Neuronal stem cell (in vitro differentiated cells): ENCODE data around the gene RNMT. TPM values are rescaled to one million over a fixed set of nuclear protein-coding genes. Genes with fewer than 3 reads are reported as not detected.
A peak's percentile ranks its signal among the peaks of the same experiment; 100 is the strongest.
"Not testable (repeated sequence)": the region's sequence is repeated elsewhere in the genome, so short reads cannot be mapped to it uniquely, and the experiment has no call there.

Experiments
- DNase-seq: peaks from one replicate; pipeline ENCODE4 v3.0.0-alpha.2; 2013; ENCODE audit warnings: low spot score
- H2AFZ ChIP-seq: one replicate; pipeline ENCODE4 v1.6.1; 2013; ENCODE audit warnings: mild to moderate bottlenecking, low read length, inconsistent platforms
- H2AK5ac ChIP-seq: 2 replicates; pipeline ENCODE4 v1.6.1; 2013; ENCODE audit warnings: low read depth, mild to moderate bottlenecking, inconsistent platforms, low read length, moderate library complexity, mixed read lengths
- H2BK120ac ChIP-seq: 2 replicates; pipeline ENCODE4 v1.6.1; 2013; ENCODE audit warnings: low read depth, mild to moderate bottlenecking, inconsistent platforms, low read length, moderate library complexity, mixed read lengths
- H2BK12ac ChIP-seq: one replicate; pipeline ENCODE4 v1.6.1; 2013; ENCODE audit warnings: low read length, inconsistent platforms
- H2BK15ac ChIP-seq: 2 replicates; pipeline ENCODE4 v1.6.1; 2013; ENCODE audit warnings: mild to moderate bottlenecking, low read length, inconsistent platforms, mixed read lengths
- H2BK5ac ChIP-seq: one replicate; pipeline ENCODE4 v1.6.1; 2013; ENCODE audit warnings: inconsistent platforms, mild to moderate bottlenecking, low read length, moderate library complexity
- H3K14ac ChIP-seq: one replicate; pipeline ENCODE4 v1.6.1; 2013; ENCODE audit warnings: low read length, inconsistent platforms
- H3K18ac ChIP-seq: 2 replicates; pipeline ENCODE4 v1.6.1; 2013; ENCODE audit warnings: low read length, inconsistent platforms
- H3K23ac ChIP-seq: 2 replicates; pipeline ENCODE4 v1.6.1; 2013; ENCODE audit warnings: low read depth, mild to moderate bottlenecking, mixed read lengths, low read length, inconsistent platforms; ENCODE audit not compliant: poor library complexity
- H3K27ac ChIP-seq: replicated peaks from 3 replicates; pipeline ENCODE4 v1.5.1; 2013; ENCODE audit warnings: low read length, inconsistent platforms
- H3K27me3 ChIP-seq, 3 experiments: 2 replicates each; pipeline ENCODE4 v1.6.1; 2013; ENCODE audit warnings: low read length in 3 of 3, mild to moderate bottlenecking in 2 of 3, inconsistent platforms in 1 of 3, low read depth in 1 of 3, mixed read lengths in 1 of 3, moderate library complexity in 1 of 3; ENCODE audit not compliant: control insufficient read depth in 3 of 3, insufficient read depth in 3 of 3
- H3K36me3 ChIP-seq, 2 donors: replicated peaks in 1 of 2; 2 replicates each; pipeline ENCODE4 v1.6.1; 2013; ENCODE audit warnings: low read length in 2 of 2; ENCODE audit not compliant: control insufficient read depth in 2 of 2, insufficient read depth in 2 of 2
- H3K4ac ChIP-seq: 2 replicates; pipeline ENCODE4 v1.6.1; 2013; ENCODE audit warnings: inconsistent platforms, mild to moderate bottlenecking, low read length, moderate library complexity
- H3K4me1 ChIP-seq, 2 donors: 1 replicate in 1 of 2; 2 replicates in 1 of 2; pipeline ENCODE4 v1.6.1; 2013; ENCODE audit warnings: low read length in 2 of 2, low read depth in 1 of 2; ENCODE audit not compliant: control insufficient read depth in 2 of 2, insufficient read depth in 1 of 2
- H3K4me2 ChIP-seq: one replicate; pipeline ENCODE4 v1.6.1; 2013; ENCODE audit warnings: mild to moderate bottlenecking, low read length, inconsistent platforms; ENCODE audit not compliant: insufficient read depth, poor library complexity, severe bottlenecking
- H3K4me3 ChIP-seq, 2 donors: 2 replicates each; pipeline ENCODE4 v1.5.1; 2013; ENCODE audit warnings: low read length in 2 of 2, mild to moderate bottlenecking in 2 of 2, inconsistent platforms in 1 of 2, moderate library complexity in 1 of 2
- H3K79me1 ChIP-seq: one replicate; pipeline ENCODE4 v1.6.1; 2013; ENCODE audit warnings: low read depth, mild to moderate bottlenecking, inconsistent platforms, low read length, moderate library complexity
- H3K9ac ChIP-seq: one replicate; pipeline ENCODE4 v1.6.1; 2013; ENCODE audit warnings: mild to moderate bottlenecking, low read depth, low read length, inconsistent platforms; ENCODE audit not compliant: poor library complexity
- H3K9me3 ChIP-seq, 2 donors: replicated peaks in 1 of 2; 2 replicates each; pipeline versions ENCODE3 to v1.6.1; 2013; ENCODE audit warnings: low read length in 2 of 2, mild to moderate bottlenecking in 2 of 2, inconsistent platforms in 1 of 2, low read depth in 1 of 2, mixed read lengths in 1 of 2, moderate library complexity in 1 of 2; ENCODE audit not compliant: control insufficient read depth in 2 of 2, insufficient read depth in 1 of 2
- H4K8ac ChIP-seq: one replicate; pipeline ENCODE4 v1.6.1; 2013; ENCODE audit warnings: low read depth, mild to moderate bottlenecking, inconsistent platforms, low read length, moderate library complexity
- H4K91ac ChIP-seq: one replicate; pipeline ENCODE4 v1.6.1; 2013; ENCODE audit warnings: low read length, low read depth, mild to moderate bottlenecking, inconsistent platforms; ENCODE audit not compliant: poor library complexity
- WGBS, 2 donors: extraction: QIAGEN DNeasy Blood & Tissue Kit; methylation state at CpG; one replicate each; pipeline ENCODE4 v1.1.7; 2013; ENCODE audit warnings: missing lambda C conversion rate in 2 of 2, mixed read lengths in 1 of 2; ENCODE audit not compliant: insufficient read length in 2 of 2, insufficient replicate concordance in 1 of 2; ENCODE audit errors: extremely low coverage in 2 of 2; 5-methylcytosine and 5-hydroxymethylcytosine counted together
- polyA plus RNA-seq, 2 experiments: library from polyadenylated mRNA; stranded (reverse); fragments of 200-250 nt; gene quantifications; one replicate each; pipeline ENCODE4 v1.2.3, GENCODE V29; 2013

Gene RNMT
- 42.4 TPM for polyA plus RNA-seq (2013, experiment 1 of 2)
- 43.5 TPM for polyA plus RNA-seq (2013, experiment 2 of 2)

GRCh38 chr18:13726232-13726971 is at the start of gene RNMT, which contains the start of gene FAM210A:
TSS of gene RNMT (plus strand) at chr18:13726673. CDS start at chr18:13731518, 4,845 bp downstream.
TSS of gene FAM210A (minus strand) at chr18:13726558. CDS start at chr18:13682077, 44,481 bp downstream.
- peak within 1 kb of the TSS; percentile 99 for H2AFZ ChIP-seq
- no peak within 1 kb of the TSS for H4K91ac ChIP-seq
- no CpG with 5 or more reads among the region's 76 CpGs for WGBS, 2 donors
- peaks cover 2 to 3% of the 10 kb centered on the region in 2 donors for H3K4me1 ChIP-seq
- H3K27me3 ChIP-seq, result no peaks in the 10 kb centered on the region
- peak within 1 kb of the TSS; percentile 86 for H3K4me2 ChIP-seq
- H2AK5ac ChIP-seq, result no peak within 1 kb of the TSS
- peak within 1 kb of the TSS; percentile 95 for H3K9ac ChIP-seq
- no peak within 1 kb of the TSS for H3K4ac ChIP-seq
- peaks cover 2% of the 10 kb centered on the region for H3K79me1 ChIP-seq
- H3K9me3 ChIP-seq, result no peaks in the 10 kb centered on the region
- peak; percentile 91 for DNase-seq
- H3K36me3 ChIP-seq, result peaks cover 0 to 13% of the 10 kb centered on the region in 2 donors
- peak within 1 kb of the TSS; percentile 89 to 92 for H3K4me3 ChIP-seq
- peak within 1 kb of the TSS; percentile 73 for H3K18ac ChIP-seq
- no peak within 1 kb of the TSS for H2BK120ac ChIP-seq
- H3K27ac ChIP-seq, result peak within 1 kb of the TSS; percentile 49
- H2BK12ac ChIP-seq, result no peak within 1 kb of the TSS
- no peak within 1 kb of the TSS for H4K8ac ChIP-seq
- peak within 1 kb of the TSS; percentile 75 for H2BK5ac ChIP-seq
- H3K23ac ChIP-seq, result peak within 1 kb of the TSS; percentile 98
- peak within 1 kb of the TSS; percentile 71 for H3K14ac ChIP-seq
- no peak within 1 kb of the TSS for H2BK15ac ChIP-seq

- WGBS, 2 donors, result no CpG with 5 or more reads among the region's 13 CpGs
- not testable (repeated sequence) for H3K4me3 ChIP-seq, H2AK5ac ChIP-seq, H4K91ac ChIP-seq, H3K79me1 ChIP-seq, H3K4ac ChIP-seq, H3K9ac ChIP-seq, H3K27ac ChIP-seq, H2BK120ac ChIP-seq, H3K4me2 ChIP-seq, H3K18ac ChIP-seq, H2BK15ac ChIP-seq, H2AFZ ChIP-seq, H2BK12ac ChIP-seq, H3K14ac ChIP-seq, H3K9me3 ChIP-seq, H3K23ac ChIP-seq, DNase-seq, H3K27me3 ChIP-seq, H2BK5ac ChIP-seq, H3K4me1 ChIP-seq, H4K8ac ChIP-seq
- peaks cover 2 to 12% of the 10 kb centered on the region in 2 donors for H3K36me3 ChIP-seq
Observed at GRCh38 chr18:13677350-13677749, 49.1 kb upstream of the RNMT start.

DNA sequence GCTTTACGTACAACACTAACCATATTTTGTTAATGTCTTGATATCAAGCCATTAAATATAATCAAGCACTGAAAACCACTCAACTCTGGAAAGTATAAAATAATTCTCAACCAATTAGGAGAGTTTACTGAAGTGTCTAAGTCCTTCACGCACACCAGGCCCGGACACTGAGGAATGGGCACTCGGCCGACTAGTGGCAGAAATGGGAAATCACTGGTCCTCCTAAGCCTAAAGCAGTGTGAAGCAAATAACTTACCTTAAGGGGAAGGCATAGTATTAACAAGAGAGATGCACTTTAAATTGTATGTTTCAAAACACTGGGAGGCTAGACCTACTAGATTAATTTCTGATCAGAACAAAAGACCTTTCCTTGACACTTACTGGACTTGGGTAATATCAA is 45.9 kb upstream of the RNMT start:
- Histone ChIP-seq H3K79me1 (no peaks in the 10 kb centered on the region), H2BK120ac (no peak overlapping the region), H3K4ac (no peak overlapping the region), H2AFZ (no peak overlapping the region), H2BK15ac (no peak overlapping the region), H2BK5ac (no peak overlapping the region), H3K4me1 (no peaks in the 10 kb centered on the region), H3K4me2 (no peak overlapping the region), H3K9ac (no peak overlapping the region), H4K91ac (no peak overlapping the region), H3K36me3 (peaks cover 2 to 12% of the 10 kb centered on the region in 2 donors), H3K4me3 (no peak overlapping the region), H2AK5ac (no peak overlapping the region), H3K18ac (no peak overlapping the region), H3K27ac (no peak overlapping the region), H3K27me3 (no peaks in the 10 kb centered on the region), H3K23ac (no peak overlapping the region), H3K14ac (no peak overlapping the region), H2BK12ac (no peak overlapping the region), H4K8ac (no peak overlapping the region), H3K9me3 (peaks cover 5% of the 10 kb centered on the region in 2 donors)
- no peak for DNase-seq
- no CpG with 5 or more reads among the region's 5 CpGs for WGBS, 2 donors

DNA sequence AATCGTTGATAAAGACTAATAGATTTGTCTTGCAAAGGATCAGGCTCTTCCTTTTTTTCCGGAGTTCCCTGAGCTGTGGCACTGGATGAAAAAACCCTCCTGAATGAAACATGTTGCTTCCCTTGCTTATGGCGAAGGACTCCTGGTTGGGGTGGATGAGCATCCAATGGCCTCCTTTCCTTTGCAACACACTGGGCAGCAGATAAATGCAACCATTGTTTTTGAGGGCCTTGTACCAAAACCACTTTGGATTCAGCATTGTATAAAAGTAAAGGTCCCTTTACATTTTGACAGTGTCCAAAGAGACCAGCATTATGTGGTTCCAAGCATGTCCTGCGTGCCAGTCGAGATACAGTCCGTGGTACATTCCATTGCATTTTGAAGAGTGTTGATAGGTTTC is 44.8 kb upstream of the RNMT start:
- Histone ChIP-seq H3K9me3 (peaks cover 1 to 5% of the 10 kb centered on the region in 2 donors), H3K18ac (no peak overlapping the region), H3K23ac (no peak overlapping the region), H2BK15ac (no peak overlapping the region), H3K27ac (no peak overlapping the region), H3K4ac (no peak overlapping the region), H2BK5ac (no peak overlapping the region), H2AFZ (no peak overlapping the region), H3K27me3 (no peaks in the 10 kb centered on the region), H2BK12ac (no peak overlapping the region), H3K79me1 (no peaks in the 10 kb centered on the region), H3K4me1 (no peaks in the 10 kb centered on the region), H3K9ac (no peak overlapping the region), H4K8ac (no peak overlapping the region), H2AK5ac (no peak overlapping the region), H3K4me2 (no peak overlapping the region), H3K4me3 (no peak overlapping the region), H3K14ac (no peak overlapping the region), H4K91ac (no peak overlapping the region), H2BK120ac (no peak overlapping the region), H3K36me3 (peaks cover 1 to 12% of the 10 kb centered on the region in 2 donors)
- DNase-seq, result no peak
- no CpG with 5 or more reads among the region's 6 CpGs for WGBS, 2 donors
